Bronchial epithelial cell (primary cell): Measurements from ENCODE around the gene NOG. TPM values are rescaled to one million over a fixed set of nuclear protein-coding genes. Genes with fewer than 3 reads are reported as not detected.

ENCODE experiments used
- DNase-seq: peaks from one replicate; pipeline ENCODE4 v3.0.0-alpha.2; 2010; ENCODE audit warnings: low read depth
- FAIRE-seq: peaks from 2 replicates; lab custom pipeline; 2011; peaks lifted over from hg19 to GRCh38; lab: Jason Lieb, UNC
- H3K27me3 ChIP-seq: 2 replicates; pipeline ENCODE4 v1.5.1; 2011; ENCODE audit warnings: low read length; ENCODE audit not compliant: control insufficient read depth, insufficient read depth
- H3K36me3 ChIP-seq: 2 replicates; pipeline ENCODE4 v1.5.1; 2011; ENCODE audit warnings: low read length; ENCODE audit not compliant: control insufficient read depth, insufficient read depth
- H3K4me3 ChIP-seq: 2 replicates; pipeline ENCODE4 v1.5.1; 2011; ENCODE audit warnings: mild to moderate bottlenecking, low read depth, low read length, control low read depth
- total RNA-seq: library from RNA; depleted of rRNA; stranded (reverse); fragments of >200 nt; gene quantifications from 2 replicates; pipeline ENCODE4 v1.2.1, GENCODE V29; 2014
- TF ChIP-seq, protein P1 (sequence below): IDR thresholded peaks from 2 replicates; pipeline ENCODE4 v1.5.1; 2011; ENCODE audit warnings: mild to moderate bottlenecking, moderate library complexity, low read length, control low read depth, inconsistent platforms; ENCODE audit not compliant: insufficient read depth, severe bottlenecking

The NOG gene
- total RNA-seq, 1 donor from 2014 or later: 0.26 TPM

DNA sequence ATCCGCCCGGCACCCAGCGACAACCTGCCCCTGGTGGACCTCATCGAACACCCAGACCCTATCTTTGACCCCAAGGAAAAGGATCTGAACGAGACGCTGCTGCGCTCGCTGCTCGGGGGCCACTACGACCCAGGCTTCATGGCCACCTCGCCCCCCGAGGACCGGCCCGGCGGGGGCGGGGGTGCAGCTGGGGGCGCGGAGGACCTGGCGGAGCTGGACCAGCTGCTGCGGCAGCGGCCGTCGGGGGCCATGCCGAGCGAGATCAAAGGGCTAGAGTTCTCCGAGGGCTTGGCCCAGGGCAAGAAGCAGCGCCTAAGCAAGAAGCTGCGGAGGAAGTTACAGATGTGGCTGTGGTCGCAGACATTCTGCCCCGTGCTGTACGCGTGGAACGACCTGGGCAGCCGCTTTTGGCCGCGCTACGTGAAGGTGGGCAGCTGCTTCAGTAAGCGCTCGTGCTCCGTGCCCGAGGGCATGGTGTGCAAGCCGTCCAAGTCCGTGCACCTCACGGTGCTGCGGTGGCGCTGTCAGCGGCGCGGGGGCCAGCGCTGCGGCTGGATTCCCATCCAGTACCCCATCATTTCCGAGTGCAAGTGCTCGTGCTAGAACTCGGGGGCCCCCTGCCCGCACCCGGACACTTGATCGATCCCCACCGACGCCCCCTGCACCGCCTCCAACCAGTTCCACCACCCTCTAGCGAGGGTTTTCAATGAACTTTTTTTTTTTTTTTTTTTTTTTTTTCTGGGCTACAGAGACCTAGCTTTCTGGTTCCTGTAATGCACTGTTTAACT is 1.0 kb downstream of the NOG start:
- Histone ChIP-seq H3K4me3 (peak overlapping the region; percentile 44), H3K27me3 (peaks cover 11% of the 10 kb centered on the region), H3K36me3 (no peaks in the 10 kb centered on the region)
- FAIRE-seq (no peak), DNase-seq (no peak)
- TF ChIP-seq, protein P1, sequence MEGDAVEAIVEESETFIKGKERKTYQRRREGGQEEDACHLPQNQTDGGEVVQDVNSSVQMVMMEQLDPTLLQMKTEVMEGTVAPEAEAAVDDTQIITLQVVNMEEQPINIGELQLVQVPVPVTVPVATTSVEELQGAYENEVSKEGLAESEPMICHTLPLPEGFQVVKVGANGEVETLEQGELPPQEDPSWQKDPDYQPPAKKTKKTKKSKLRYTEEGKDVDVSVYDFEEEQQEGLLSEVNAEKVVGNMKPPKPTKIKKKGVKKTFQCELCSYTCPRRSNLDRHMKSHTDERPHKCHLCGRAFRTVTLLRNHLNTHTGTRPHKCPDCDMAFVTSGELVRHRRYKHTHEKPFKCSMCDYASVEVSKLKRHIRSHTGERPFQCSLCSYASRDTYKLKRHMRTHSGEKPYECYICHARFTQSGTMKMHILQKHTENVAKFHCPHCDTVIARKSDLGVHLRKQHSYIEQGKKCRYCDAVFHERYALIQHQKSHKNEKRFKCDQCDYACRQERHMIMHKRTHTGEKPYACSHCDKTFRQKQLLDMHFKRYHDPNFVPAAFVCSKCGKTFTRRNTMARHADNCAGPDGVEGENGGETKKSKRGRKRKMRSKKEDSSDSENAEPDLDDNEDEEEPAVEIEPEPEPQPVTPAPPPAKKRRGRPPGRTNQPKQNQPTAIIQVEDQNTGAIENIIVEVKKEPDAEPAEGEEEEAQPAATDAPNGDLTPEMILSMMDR: peak; percentile 2

DNA sequence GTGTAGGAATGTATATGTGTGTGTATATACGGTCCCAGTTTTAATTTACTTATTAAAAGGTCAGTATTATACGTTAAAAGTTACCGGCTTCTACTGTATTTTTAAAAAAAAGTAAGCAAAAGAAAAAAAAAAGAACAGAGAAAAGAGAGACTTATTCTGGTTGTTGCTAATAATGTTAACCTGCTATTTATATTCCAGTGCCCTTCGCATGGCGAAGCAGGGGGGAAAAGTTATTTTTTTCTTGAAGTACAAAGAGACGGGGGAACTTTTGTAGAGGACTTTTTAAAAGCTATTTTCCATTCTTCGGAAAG is 1.6 kb downstream of the NOG start:
- peaks cover 11% of the 10 kb centered on the region for H3K27me3 ChIP-seq
- no peak for FAIRE-seq
- no peak for DNase-seq
- TF ChIP-seq, protein P1: no peak
- H3K36me3 ChIP-seq: no peaks in the 10 kb centered on the region
- no peak overlapping the region for H3K4me3 ChIP-seq

DNA sequence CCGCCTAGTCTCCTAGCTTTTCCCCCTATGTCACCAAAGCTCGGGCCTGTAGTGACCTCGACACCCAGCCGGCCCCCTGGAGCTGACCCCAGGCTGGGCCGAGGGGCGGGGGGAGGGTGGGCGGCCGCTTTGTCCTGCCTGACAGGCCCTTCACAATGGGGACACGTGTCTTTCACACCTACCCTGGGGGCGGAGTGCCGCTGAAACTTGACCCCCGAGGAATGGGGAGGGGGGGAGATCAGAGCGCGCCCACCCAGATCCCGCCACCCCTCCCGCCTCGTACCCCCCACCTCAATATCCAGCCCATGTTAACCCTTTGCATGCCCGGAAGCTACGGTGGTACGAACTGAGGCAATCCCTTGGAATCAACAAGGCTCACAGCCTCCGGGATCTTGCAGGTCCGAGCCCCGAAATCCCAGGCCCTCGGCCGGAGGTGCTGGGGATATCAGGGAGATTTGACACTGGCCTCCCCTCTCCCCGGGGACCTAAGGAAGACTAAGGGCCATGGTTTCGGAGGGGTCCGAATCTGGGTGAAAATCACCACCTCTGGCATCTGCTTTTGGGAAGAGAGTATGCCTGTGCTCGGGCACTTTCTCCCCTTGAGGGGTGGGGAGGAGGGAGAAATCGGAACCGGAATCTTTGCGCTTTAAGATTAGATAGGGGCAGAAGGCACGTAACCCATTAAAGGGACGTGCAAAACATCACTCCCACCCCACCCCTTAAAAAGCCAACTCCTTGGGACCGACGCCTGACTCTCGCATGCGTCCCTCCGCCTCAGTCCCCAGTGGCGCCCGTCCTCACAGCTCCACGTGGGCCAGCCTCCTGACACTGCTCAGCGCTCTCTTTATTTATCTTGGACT is 2.6 kb downstream of the NOG start:
- Histone ChIP-seq H3K36me3 (no peaks in the 10 kb centered on the region), H3K27me3 (peaks cover 11% of the 10 kb centered on the region), H3K4me3 (peak overlapping the region; percentile 0)
- FAIRE-seq: no peak
- DNase-seq: no peak
- TF ChIP-seq, protein P1: no peak

DNA sequence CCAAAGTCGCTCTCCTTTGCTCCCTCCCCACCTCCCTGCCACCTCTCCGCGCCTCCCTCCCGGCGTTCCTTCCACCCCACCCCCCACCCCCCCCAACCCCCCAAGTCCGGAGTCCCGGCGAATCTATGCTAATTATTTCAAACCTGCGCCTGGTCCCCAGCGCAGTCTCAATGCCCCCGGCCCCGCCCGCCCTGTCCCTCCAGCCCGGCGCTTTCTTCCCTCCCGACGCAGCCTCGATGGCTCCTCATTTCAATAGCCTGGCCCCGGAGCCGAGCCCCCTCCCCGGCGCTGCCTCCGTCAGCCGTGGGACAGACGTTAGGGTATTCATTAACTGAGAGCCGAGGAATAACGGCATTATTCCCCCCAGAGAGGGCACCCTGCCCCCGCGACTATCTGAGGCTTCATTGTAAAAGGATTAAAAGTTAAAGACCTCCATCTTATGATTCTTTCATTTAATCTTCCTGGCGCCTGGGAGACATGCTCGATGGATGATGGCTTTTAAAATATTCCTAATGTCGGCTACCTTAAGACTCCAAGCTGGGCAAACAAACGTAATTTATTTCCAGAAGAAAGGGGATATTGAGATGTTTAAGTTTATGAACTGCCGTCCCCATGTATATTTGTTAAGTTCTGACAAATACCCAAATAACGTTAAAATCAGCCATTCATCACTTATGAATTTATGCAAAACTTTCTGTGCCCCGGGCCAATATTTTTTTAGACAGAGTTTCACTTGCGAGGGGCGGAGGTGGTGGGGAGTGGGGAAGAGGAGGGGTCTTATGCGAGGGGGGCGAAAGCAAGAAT is 3.4 kb downstream of the NOG start:
- DNase-seq: no peak

DNA sequence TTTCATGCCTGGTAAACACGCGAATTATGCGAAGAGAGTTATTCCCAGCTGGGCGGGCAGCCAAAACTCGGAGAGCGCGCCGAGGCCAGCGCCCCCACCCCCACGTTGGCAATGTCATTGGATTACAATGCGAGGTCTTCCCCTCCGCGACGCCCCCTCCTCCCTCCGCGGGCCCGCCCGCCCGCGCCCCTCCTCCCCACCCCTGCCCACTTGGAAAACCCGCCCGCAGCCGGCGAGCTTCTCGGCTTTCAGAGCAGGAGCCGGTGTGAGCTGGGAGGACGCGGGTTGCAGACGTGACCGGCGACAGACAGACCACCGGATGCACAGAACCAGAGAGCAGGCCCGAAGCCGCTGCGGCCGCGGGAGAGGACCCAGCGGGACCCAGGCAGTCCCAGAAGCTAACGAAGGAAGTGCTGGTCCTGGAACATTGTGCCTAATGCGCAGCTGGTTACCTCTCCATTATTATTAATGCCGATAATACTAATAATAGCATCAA is 4.0 kb downstream of the NOG start:
- no peak overlapping the region for H3K4me3 ChIP-seq
- FAIRE-seq (no peak), DNase-seq (no peak)
- peaks cover 7% of the 10 kb centered on the region for H3K27me3 ChIP-seq
- TF ChIP-seq, protein P1: no peak
- no peaks in the 10 kb centered on the region for H3K36me3 ChIP-seq

More for the DNA sequence above, 3.4 kb downstream of the NOG start:
- no peak for FAIRE-seq
- TF ChIP-seq, protein P1: no peak
- no peaks in the 10 kb centered on the region for H3K36me3 ChIP-seq
- no peak overlapping the region for H3K4me3 ChIP-seq
- peaks cover 9% of the 10 kb centered on the region for H3K27me3 ChIP-seq
